ENCODE results near the gene EPC1.

DNA sequence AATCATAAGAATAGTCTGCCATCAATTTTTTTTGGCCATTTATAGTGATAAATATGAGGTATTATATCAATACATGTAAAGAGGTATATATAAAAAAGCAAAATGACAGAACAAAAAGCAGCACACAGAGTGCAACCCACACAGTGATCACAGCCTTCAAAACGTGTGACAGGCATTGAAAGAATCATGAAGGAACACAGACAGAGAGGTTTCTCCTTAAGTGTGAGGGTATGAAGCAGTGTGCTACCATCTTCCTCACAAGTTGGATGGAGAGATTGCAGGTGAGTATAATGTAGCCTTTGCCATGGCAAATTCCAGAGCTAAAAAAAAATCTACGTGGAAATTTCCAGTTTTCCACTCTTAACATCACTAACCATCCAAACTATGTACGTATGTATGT, 19.6 kb upstream of the EPC1 start:
- TF ChIP-seq POLR2A (IDR thresholded peaks at IDR 0.05) (no peak), POLR2AphosphoS5 (IDR thresholded peaks at IDR 0.05) (no peak)
